HG03196 (cell line): ENCODE results near the gene LYST.
A peak's percentile ranks its signal among the peaks of the same experiment; 100 is the strongest.
"Not testable (repeated sequence)": the region's sequence is repeated elsewhere in the genome, so short reads cannot be mapped to it uniquely, and the experiment has no call there.

Experiments
- ATAC-seq: cut with Tn5 transposase; IDR thresholded peaks from one replicate; pipeline ENCODE4 v1.9.1; 2021; ENCODE audit not compliant: unreplicated experiment

The LYST gene, protein sequence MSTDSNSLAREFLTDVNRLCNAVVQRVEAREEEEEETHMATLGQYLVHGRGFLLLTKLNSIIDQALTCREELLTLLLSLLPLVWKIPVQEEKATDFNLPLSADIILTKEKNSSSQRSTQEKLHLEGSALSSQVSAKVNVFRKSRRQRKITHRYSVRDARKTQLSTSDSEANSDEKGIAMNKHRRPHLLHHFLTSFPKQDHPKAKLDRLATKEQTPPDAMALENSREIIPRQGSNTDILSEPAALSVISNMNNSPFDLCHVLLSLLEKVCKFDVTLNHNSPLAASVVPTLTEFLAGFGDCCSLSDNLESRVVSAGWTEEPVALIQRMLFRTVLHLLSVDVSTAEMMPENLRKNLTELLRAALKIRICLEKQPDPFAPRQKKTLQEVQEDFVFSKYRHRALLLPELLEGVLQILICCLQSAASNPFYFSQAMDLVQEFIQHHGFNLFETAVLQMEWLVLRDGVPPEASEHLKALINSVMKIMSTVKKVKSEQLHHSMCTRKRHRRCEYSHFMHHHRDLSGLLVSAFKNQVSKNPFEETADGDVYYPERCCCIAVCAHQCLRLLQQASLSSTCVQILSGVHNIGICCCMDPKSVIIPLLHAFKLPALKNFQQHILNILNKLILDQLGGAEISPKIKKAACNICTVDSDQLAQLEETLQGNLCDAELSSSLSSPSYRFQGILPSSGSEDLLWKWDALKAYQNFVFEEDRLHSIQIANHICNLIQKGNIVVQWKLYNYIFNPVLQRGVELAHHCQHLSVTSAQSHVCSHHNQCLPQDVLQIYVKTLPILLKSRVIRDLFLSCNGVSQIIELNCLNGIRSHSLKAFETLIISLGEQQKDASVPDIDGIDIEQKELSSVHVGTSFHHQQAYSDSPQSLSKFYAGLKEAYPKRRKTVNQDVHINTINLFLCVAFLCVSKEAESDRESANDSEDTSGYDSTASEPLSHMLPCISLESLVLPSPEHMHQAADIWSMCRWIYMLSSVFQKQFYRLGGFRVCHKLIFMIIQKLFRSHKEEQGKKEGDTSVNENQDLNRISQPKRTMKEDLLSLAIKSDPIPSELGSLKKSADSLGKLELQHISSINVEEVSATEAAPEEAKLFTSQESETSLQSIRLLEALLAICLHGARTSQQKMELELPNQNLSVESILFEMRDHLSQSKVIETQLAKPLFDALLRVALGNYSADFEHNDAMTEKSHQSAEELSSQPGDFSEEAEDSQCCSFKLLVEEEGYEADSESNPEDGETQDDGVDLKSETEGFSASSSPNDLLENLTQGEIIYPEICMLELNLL (N-terminal part only)

GRCh38 chr1:235866205-235866912 is at the start of gene LYST:
Gene LYST, minus strand, starts transcription at chr1:235866906. Its CDS starts 36,489 bp downstream, at chr1:235830417.
- ATAC-seq, result peak; percentile 44

DNA sequence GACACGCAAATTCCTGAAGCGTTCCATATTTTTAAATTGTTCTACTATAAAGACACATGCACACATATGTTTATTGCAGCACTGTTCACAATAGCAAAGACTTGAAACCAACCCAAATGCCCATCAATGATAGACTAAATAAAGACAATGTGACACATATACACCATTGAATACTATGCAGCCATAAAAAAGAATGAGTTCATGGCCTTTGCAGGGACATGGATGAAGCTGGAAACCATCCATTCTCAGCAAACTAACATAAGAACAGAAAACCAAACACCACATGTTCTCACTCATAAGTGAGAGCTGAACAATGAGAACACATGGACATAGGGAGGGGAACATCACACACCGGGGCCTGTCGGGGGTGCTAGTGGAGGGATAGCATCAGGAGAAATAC is 48.8 kb upstream of the LYST start:
- ATAC-seq, result not testable (repeated sequence)

DNA sequence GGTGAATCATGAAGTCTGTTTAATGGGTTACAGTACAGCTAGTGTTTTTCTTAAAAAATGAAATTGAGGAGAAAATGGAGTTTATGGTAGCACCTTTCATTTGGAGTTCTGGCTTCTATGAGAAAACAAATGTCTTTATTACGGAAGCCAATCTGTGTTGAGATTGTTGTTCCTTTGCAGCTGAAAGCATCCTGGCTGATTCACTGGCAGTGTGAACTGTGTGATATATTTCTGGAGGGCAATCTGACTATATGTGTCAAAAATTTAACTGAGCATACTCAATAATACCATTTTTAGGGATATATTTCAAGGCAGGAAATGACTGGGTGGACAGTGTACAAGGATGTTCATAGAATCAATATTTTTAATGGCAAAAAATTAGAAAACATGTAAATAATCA is 46.6 kb upstream of the LYST start:
- ATAC-seq, result no peak

DNA sequence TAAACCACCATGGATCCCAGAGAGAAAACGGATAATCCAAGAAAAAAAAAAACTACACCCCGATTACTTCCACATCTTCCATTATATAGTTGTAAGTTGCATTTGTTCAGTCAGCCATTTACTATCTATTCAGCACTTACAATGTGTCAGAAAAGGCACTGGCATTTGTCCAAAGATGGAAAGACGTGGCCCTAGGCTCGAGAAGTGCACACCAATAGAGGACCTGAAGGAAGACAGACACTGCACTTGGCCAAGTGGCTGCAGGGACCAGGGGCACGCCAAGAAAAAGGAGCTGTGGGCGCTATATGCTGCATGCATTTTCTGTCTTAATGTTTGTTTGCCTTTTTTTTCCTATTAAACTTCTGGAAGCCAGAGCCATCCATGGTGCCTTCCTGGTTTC is 45.2 kb upstream of the LYST start:
- no peak for ATAC-seq

DNA sequence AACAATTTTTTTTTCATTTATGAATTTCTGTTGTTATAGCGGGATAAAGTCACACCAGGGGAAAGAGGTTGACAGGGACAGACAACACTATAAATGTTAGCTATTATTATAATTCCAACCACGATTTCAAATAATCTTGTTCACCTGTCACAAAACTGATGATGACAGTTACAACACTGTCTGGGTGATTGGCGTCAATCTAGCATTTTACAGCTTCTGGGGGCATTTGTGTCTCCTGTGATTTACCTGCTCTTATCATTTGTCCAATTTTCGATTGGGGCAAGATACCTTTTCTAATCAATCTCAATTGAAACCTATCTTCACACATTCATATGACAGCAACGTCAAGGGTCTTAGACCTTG is 44.6 kb upstream of the LYST start:
- no peak for ATAC-seq

GRCh38 chr1:235910357-235911299 is 43.9 kb upstream of the LYST start:
- no peak for ATAC-seq

- ATAC-seq, result no peak
Observed at GRCh38 chr1:235908742-235909520, 42.2 kb upstream of the LYST start.

DNA sequence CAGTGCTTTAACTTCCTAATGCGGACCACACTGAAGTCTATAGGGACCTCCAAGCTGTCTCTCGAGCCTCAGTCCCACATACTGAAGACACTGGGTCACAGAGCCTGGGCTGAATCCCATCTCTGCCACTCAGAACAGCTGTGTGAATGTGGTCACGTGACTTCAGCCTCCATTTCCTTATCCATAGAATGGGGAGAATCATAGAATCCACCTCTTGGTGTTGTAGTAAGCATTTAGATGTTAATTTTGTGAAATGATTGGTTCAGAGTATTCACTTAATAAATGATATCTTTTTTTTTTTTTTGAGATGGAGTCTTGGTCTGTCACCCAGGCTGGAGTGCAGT is 41.2 kb upstream of the LYST start:
- ATAC-seq, result no peak

DNA sequence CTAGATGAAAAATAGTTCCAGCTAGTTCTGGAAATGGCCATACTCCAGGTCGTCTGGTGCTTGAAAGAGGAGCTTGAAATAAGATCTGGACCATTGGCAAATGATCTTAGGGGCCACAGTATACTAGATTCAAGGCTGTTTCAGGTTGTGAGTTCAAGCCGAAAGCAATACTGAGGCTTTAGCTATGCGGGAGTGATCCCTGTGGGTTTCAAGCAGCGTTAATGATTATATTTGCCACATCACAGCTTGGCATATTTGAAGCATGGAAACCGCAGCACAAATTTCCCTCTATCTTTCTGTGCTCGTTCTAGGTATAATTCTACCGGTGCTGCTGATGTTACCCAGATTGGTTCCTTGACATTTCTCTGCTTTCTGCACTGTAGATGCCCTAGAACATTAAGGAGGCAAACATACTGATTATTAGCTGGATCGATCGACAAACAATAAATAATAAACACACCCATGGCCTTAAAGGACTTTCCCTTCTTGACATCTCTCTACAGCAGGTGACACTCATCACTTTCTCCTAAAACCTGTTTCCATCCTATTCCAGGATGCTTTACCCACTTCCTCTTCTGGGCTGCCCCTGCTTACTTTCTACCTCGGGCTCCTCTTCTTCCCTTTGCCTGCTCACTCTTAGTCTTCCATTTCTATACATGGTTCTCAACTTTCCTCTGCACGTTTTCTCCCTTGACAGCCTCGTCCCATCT is 40.6 kb upstream of the LYST start:
- no peak for ATAC-seq

GRCh38 chr1:235906436-235906835 is 39.7 kb upstream of the LYST start:
- no peak for ATAC-seq

- ATAC-seq, result not testable (repeated sequence)
Observed at GRCh38 chr1:235903809-235904208, 37.1 kb upstream of the LYST start.

- ATAC-seq, result no peak
Observed at GRCh38 chr1:235902677-235903542, 36.2 kb upstream of the LYST start.

- ATAC-seq, result no peak
Observed at GRCh38 chr1:235901461-235901860, 34.8 kb upstream of the LYST start.

DNA sequence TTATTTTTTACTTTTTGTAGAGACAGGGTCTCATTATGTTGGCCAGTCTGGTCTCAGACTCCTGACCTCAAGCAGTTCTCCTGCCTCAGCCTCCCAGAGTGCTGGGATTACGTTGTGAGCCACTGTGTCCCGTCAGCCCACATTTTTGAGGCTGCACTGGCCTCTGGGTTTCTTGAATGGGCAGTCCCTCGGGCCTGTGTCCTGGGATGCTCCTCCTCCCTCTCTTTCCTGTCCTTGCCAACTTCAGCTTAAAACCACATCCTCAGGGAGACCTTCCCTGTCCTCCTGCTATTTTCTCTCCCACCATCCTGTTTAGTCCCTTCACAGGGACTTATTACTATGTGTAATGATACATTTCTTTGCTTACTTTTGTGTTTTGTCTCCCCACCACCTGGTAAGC is 31.4 kb upstream of the LYST start:
- ATAC-seq, result no peak

- ATAC-seq, result no peak
Observed at GRCh38 chr1:235893840-235894239, 27.1 kb upstream of the LYST start.

DNA sequence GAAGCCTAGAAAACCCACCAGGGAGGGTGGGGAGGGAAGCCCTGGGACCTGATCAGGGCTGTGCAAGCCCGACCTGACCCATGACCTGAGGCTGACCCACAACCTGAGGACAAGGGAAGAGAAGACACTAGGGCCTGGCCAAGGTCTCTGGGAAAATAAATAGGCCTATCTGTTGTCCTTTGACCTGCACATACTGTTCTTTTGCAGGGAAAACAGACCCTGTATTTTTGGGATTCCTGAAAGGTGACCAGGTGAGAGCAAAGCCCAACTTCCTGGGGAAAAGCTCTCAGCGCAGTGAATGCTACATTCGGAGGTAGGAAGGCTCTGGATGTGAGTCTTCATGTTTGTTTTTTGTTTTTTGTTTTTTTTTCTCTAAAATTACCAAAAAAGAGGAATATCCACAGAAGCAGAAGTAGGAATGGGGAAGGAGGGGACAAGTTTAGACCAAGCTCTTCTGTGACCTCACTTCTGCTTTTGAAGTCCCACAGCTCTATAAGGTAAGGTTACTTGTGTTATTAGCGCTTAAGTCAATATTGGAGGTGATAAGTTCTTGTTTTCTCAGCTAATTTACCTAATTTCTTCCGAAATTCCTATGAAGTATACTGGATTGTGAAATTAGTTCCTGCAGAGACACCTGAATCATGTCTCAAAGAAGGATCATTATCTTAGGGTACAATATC is 26.2 kb upstream of the LYST start:
- no peak for ATAC-seq

DNA sequence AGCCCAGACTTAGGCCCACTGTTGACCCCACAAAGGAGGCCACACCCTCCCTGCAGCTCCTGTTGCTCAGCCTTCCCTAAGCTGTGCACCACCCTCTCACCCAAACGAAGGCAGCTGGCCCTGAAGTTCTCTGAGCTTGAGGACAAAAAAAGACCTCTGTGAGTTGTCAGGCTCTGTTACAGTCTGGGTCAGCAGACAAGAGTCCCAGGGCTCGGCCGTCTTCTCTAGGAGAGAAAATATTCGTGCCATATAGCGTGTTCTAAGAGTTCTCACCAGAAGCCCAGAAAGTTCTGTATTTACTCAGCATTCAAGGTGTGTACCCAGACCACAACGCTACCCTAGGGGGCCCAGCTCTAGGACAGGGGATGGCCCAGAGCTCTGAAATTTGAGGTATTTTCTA is 25.5 kb upstream of the LYST start:
- no peak for ATAC-seq
